PC-9 (cell line): Measurements from ENCODE around the gene DDAH1.

Experiments used
- CTCF ChIP-seq: fragments of 200-600 bp; sonication (generic); conservative IDR thresholded peaks from 2 replicates; pipeline ENCODE4 v1.6.1; 2017; ENCODE audit warnings: mixed run types, antibody characterized with exemption, mild to moderate bottlenecking, moderate library complexity
- EZH2 ChIP-seq: fragments of 200-600 bp; sonication (generic); IDR thresholded peaks from 2 replicates; pipeline ENCODE4 v1.8.0; 2017; ENCODE audit warnings: antibody characterized with exemption, low read depth

GRCh38 chr1:85290826-85291225 is 174.1 kb downstream of the DDAH1 start:
- TF ChIP-seq CTCF (no peak), EZH2 (no peak)
